H1 (cell line): ENCODE measurements around the gene OGDH. TPM values are rescaled to one million over a fixed set of nuclear protein-coding genes. Genes with fewer than 3 reads are reported as not detected.

ENCODE experiments used
- CHD7 ChIP-seq: fragments of 300-600 bp; sonication (generic); IDR thresholded peaks from 2 replicates; pipeline ENCODE4 v1.7.1; 2012; ENCODE audit warnings: low read length, moderate library complexity, mild to moderate bottlenecking, inconsistent platforms; ENCODE audit not compliant: insufficient replicate concordance
- HDAC6 ChIP-seq: IDR thresholded peaks from one replicate; pipeline ENCODE4 v1.7.1; 2012; ENCODE audit warnings: low read depth, mild to moderate bottlenecking, inconsistent platforms, low read length, moderate library complexity
- JUN ChIP-seq: IDR thresholded peaks from 2 replicates; pipeline ENCODE4 v1.6.1; 2011; ENCODE audit warnings: low read depth, mild to moderate bottlenecking, improper control_type of control experiment, low read length
- KDM1A ChIP-seq: fragments of 200-600, 300-600 bp; sonication (generic); IDR thresholded peaks from 2 replicates; pipeline ENCODE4 v1.7.1; 2016; ENCODE audit warnings: mild to moderate bottlenecking, low read length, borderline replicate concordance
- POLR2A ChIP-seq, 2 experiments: IDR thresholded peaks; 1 replicate in 1 of 2; 2 replicates in 1 of 2; pipeline ENCODE4 v1.6.1; 2011; ENCODE audit warnings: low read depth in 2 of 2, low read length in 2 of 2, mild to moderate bottlenecking in 2 of 2; ENCODE audit errors: control extremely low read depth in 1 of 2
- SP1 ChIP-seq: IDR thresholded peaks from 2 replicates; pipeline ENCODE4 v1.6.1; 2011; ENCODE audit warnings: low read depth, low read length
- polyA plus RNA-seq, 7 experiments: library from polyadenylated mRNA; depleted of rRNA in 3 of 7; stranded (reverse) in 5 of 7; unstranded in 2 of 7; fragments of >200 nt in 5 of 7; fragments of 200-250 nt in 2 of 7; gene quantifications; 1 replicate in 5 of 7; 2 replicates in 1 of 7; 4 replicates in 1 of 7; pipeline versions ENCODE4 v1.2.1 to v1.2.3, GENCODE V29; 2011 to 2013; ENCODE audit warnings: missing spikeins in 2 of 7, mixed read lengths in 2 of 7
- total RNA-seq: library from RNA; stranded (reverse); fragmentation: NEBNext Ultra II Directional; extraction: Animal tissue kit (Norgen Biotek cat#: 25700); gene quantifications from 2 replicates; pipeline ENCODE4 v1.2.1, GENCODE V29; 2021
- TF ChIP-seq, protein P1 (sequence below): IDR thresholded peaks from 2 replicates; pipeline ENCODE4 v1.6.1; 2012; ENCODE audit warnings: inconsistent platforms
- TF ChIP-seq, protein P2 (sequence below): IDR thresholded peaks from 2 replicates; pipeline ENCODE4 v1.6.1; 2011; ENCODE audit warnings: low read length, improper control_type of control experiment

The OGDH gene
- total and polyA plus RNA-seq, 2 of the 8 experiments (the other 6 are each of a cell fraction or from before 2014, with no cell fraction given), result 71.6 to 91.6 TPM

DNA sequence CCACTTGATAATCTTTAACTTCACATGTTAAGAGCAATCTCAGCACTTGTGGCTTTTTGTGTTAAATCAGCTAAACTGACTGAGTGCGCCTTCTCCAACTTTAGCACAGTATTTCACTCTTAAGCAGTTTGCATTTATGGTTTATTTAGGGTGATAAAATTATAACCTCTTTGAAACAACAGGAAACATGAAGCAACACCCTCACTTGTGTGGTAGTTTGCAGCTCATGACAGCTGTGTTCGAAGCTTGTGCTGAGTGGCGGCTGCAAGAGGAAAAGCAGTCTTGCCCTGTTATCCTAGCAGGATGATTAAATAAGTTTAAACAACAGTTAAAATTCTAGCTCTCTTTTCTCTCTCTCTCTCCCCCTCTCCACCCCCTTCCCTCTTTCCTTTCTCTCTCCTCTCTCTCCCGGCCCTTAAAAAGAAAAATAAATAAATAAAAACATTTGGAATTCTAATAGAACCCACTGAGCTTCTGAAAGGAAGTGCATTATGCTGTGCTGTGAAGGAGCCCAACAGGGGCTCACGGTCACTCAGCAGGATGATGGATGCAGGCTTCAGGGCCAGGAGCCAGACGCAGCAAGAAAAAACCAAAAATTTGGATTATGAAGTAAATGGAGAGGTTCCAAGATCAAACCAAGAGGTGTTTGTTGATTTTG is 25.2 kb downstream of the OGDH start (continued):
- TF ChIP-seq CHD7, result no peak
- no peak for TF ChIP-seq HDAC6
- TF ChIP-seq SP1, result no peak
- TF ChIP-seq, protein P1, sequence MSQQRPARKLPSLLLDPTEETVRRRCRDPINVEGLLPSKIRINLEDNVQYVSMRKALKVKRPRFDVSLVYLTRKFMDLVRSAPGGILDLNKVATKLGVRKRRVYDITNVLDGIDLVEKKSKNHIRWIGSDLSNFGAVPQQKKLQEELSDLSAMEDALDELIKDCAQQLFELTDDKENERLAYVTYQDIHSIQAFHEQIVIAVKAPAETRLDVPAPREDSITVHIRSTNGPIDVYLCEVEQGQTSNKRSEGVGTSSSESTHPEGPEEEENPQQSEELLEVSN, result no peak
- no peak for TF ChIP-seq JUN
- TF ChIP-seq, protein P2, sequence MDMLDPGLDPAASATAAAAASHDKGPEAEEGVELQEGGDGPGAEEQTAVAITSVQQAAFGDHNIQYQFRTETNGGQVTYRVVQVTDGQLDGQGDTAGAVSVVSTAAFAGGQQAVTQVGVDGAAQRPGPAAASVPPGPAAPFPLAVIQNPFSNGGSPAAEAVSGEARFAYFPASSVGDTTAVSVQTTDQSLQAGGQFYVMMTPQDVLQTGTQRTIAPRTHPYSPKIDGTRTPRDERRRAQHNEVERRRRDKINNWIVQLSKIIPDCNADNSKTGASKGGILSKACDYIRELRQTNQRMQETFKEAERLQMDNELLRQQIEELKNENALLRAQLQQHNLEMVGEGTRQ, result no peak
- TF ChIP-seq POLR2A (IDR thresholded peaks at IDR 0.05; ENCODE audit: control extremely low read depth in 1 of 2, low read depth in 2 of 2, low read length in 2 of 2), result no peak
- no peak for TF ChIP-seq KDM1A
